WTC11 (cell line): ENCODE measurements around the gene NTN3. TPM values are rescaled to one million over a fixed set of nuclear protein-coding genes. Genes with fewer than 3 reads are reported as not detected.

ENCODE experiments used
- ATAC-seq: fragments of 200-7000 bp; cut with Tn5 transposase; 2 replicates; pipeline ENCODE4 v1.10.0; 2021; ENCODE audit warnings: mild to moderate bottlenecking, moderate library complexity
- CTCF ChIA-PET: fragments of 300-600 bp; sonication (Branson Sonifier 250); formaldehyde crosslinking; loops from one replicate; lab custom pipeline; 2021; ENCODE audit warnings: antibody characterized with exemption; lab: Charles Lee
- POLR2A ChIA-PET: fragments of 350-600 bp; sonication (Branson Sonifier 250); formaldehyde crosslinking; loops from one replicate; lab custom pipeline; 2021; ENCODE audit warnings: antibody characterized with exemption; lab: Charles Lee
- DNase-seq: peaks from one replicate; pipeline ENCODE4 v3.0.0; 2021; ENCODE audit warnings: low spot score
- H3K27ac Mint-ChIP-seq: 2 replicates; pipeline ENCODE4 v1.8.0; 2021; ENCODE audit warnings: mixed read lengths
- H3K27me3 Mint-ChIP-seq: 2 replicates; pipeline ENCODE4 v1.8.0; 2021; ENCODE audit warnings: low read depth, mild to moderate bottlenecking, moderate library complexity, mixed read lengths
- H3K36me3 Mint-ChIP-seq: 2 replicates; pipeline ENCODE4 v1.8.0; 2021; ENCODE audit warnings: mixed read lengths
- H3K4me1 Mint-ChIP-seq: 2 replicates; pipeline ENCODE4 v1.8.0; 2022; ENCODE audit warnings: mixed read lengths
- H3K4me3 Mint-ChIP-seq: 2 replicates; pipeline ENCODE4 v1.8.0; 2021; ENCODE audit warnings: mild to moderate bottlenecking, moderate library complexity, mixed read lengths
- H3K9me3 Mint-ChIP-seq: 2 replicates; pipeline ENCODE4 v1.8.0; 2021; ENCODE audit warnings: mixed read lengths
- ARID4B ChIP-seq: sonication (generic); formaldehyde crosslinking; IDR thresholded peaks from 2 replicates; pipeline ENCODE4 v1.8.0; 2023; ENCODE audit warnings: missing genetic modification reagents, mild to moderate bottlenecking, borderline replicate concordance
- CBFB ChIP-seq: sonication (generic); formaldehyde crosslinking; IDR thresholded peaks from 2 replicates; pipeline ENCODE4 v1.8.1; 2022; ENCODE audit warnings: mild to moderate bottlenecking, low read depth, missing genetic modification reagents
- EMX1 ChIP-seq: fragments of 250-450 bp; sonication (Bioruptor Pico); IDR thresholded peaks from 2 replicates; pipeline ENCODE4 v1.8.0; 2021; ENCODE audit warnings: mild to moderate bottlenecking
- FOXJ3 ChIP-seq: sonication (generic); formaldehyde crosslinking; IDR thresholded peaks from 2 replicates; pipeline ENCODE4 v1.9.0; 2021; ENCODE audit warnings: missing genetic modification reagents, mild to moderate bottlenecking, borderline replicate concordance
- GABPB1 ChIP-seq: sonication (generic); formaldehyde crosslinking; IDR thresholded peaks from 2 replicates; pipeline ENCODE4 v1.8.1; 2023; ENCODE audit warnings: mild to moderate bottlenecking, missing genetic modification reagents
- HMGA2 ChIP-seq: fragments of 250-450 bp; sonication (Bioruptor Pico); IDR thresholded peaks from 2 replicates; pipeline ENCODE4 v1.4.0; 2021; ENCODE audit warnings: mild to moderate bottlenecking, moderate library complexity
- IRF2 ChIP-seq: sonication (generic); formaldehyde crosslinking; IDR thresholded peaks from 2 replicates; pipeline ENCODE4 v1.8.0; 2022; ENCODE audit warnings: low read depth, missing genetic modification reagents, borderline replicate concordance
- MXD4 ChIP-seq: fragments of 250-450 bp; sonication (Bioruptor Pico); IDR thresholded peaks from 2 replicates; pipeline ENCODE4 v1.8.0; 2021; ENCODE audit warnings: mild to moderate bottlenecking, moderate library complexity, borderline replicate concordance
- NR3C1 ChIP-seq: sonication (generic); formaldehyde crosslinking; conservative IDR thresholded peaks from 2 replicates; pipeline ENCODE4 v1.8.1; 2023; ENCODE audit warnings: low read depth, mild to moderate bottlenecking, missing genetic modification reagents
- RELA ChIP-seq: sonication (generic); formaldehyde crosslinking; IDR thresholded peaks from 2 replicates; pipeline ENCODE4 v1.8.1; 2022; ENCODE audit warnings: missing genetic modification reagents, mild to moderate bottlenecking, borderline replicate concordance
- SOX15 ChIP-seq: fragments of 250-450 bp; sonication (Bioruptor Pico); IDR thresholded peaks from 2 replicates; pipeline ENCODE4 v1.9.0; 2021; ENCODE audit warnings: mild to moderate bottlenecking
- ZNF232 ChIP-seq: sonication (generic); formaldehyde crosslinking; IDR thresholded peaks from 2 replicates; pipeline ENCODE4 v1.8.0; 2022; ENCODE audit warnings: mild to moderate bottlenecking, missing genetic modification reagents
- ZNF396 ChIP-seq: fragments of 250-450 bp; sonication (Bioruptor Pico); IDR thresholded peaks from 2 replicates; pipeline ENCODE4 v1.8.0; 2021; ENCODE audit warnings: mild to moderate bottlenecking, moderate library complexity, borderline replicate concordance
- ZNF532 ChIP-seq: fragments of 250-450 bp; sonication (Bioruptor Pico); IDR thresholded peaks from 2 replicates; pipeline ENCODE4 v1.9.0; 2021; ENCODE audit warnings: mild to moderate bottlenecking, borderline replicate concordance
- ZNF671 ChIP-seq: fragments of 250-450 bp; sonication (Bioruptor Pico); IDR thresholded peaks from 2 replicates; pipeline ENCODE4 v1.8.0; 2021; ENCODE audit warnings: mild to moderate bottlenecking
- total RNA-seq: library from RNA; stranded (reverse); gene quantifications from 3 replicates; pipeline ENCODE4 v1.2.3, GENCODE V29; 2021
- TF ChIP-seq, protein P1 (sequence below): fragments of 250-450 bp; sonication (Bioruptor Pico); IDR thresholded peaks from 2 replicates; pipeline ENCODE4 v1.9.0; 2021; ENCODE audit warnings: moderate library complexity, mild to moderate bottlenecking, inconsistent platforms, borderline replicate concordance
- TF ChIP-seq, protein P2 (sequence below): sonication (generic); formaldehyde crosslinking; IDR thresholded peaks from 2 replicates; pipeline ENCODE4 v1.8.0; 2022; ENCODE audit warnings: mild to moderate bottlenecking, missing genetic modification reagents
- TF ChIP-seq, protein P3 (sequence below): sonication (generic); formaldehyde crosslinking; IDR thresholded peaks from 2 replicates; pipeline ENCODE4 v1.8.0; 2022; ENCODE audit warnings: mild to moderate bottlenecking, missing genetic modification reagents

Gene NTN3
- total RNA-seq, 1 experiment from 2014 or later = 0.92 TPM

DNA sequence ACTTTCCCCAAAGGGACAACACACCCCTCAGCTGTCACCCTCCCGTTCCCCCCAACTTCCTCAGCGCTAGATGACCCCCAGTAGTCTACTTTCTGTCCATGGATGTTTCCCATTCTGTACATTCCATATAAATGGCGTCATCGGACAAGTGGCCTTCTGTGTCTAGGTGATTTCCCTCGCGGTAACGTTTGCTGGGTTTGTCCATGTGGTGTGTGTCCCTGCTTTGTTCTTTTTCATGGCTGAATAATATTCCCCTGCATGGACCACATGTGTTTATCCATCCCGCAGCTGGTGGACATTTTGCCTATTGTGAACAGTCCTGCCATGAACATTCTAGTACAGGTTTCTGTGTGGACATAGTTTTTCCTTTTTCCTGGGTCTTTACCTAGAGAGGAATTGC is 18.4 kb upstream of the NTN3 start:
- Mint-ChIP-seq H3K27me3 (no peaks in the 10 kb centered on the region), H3K36me3 (peaks cover 65% of the 10 kb centered on the region), H3K4me1 (no peaks in the 10 kb centered on the region), H3K9me3 (no peaks in the 10 kb centered on the region), H3K4me3 (no peak overlapping the region), H3K27ac (no peak overlapping the region)
- no peak for ATAC-seq
- no peak for DNase-seq
- TF ChIP-seq FOXJ3 (CRISPR knock-in tag) = no peak
- TF ChIP-seq GABPB1 (CRISPR knock-in tag) = no peak
- TF ChIP-seq, protein P1, sequence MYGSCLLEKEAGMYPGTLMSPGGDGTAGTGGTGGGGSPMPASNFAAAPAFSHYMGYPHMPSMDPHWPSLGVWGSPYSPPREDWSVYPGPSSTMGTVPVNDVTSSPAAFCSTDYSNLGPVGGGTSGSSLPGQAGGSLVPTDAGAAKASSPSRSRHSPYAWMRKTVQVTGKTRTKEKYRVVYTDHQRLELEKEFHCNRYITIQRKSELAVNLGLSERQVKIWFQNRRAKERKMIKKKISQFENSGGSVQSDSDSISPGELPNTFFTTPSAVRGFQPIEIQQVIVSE = no peak
- TF ChIP-seq ZNF396 (CRISPR knock-in tag) = no peak
- TF ChIP-seq ZNF232 (CRISPR knock-in tag) = no peak
- no peak for TF ChIP-seq HMGA2 (CRISPR knock-in tag)
- TF ChIP-seq, protein P2, sequence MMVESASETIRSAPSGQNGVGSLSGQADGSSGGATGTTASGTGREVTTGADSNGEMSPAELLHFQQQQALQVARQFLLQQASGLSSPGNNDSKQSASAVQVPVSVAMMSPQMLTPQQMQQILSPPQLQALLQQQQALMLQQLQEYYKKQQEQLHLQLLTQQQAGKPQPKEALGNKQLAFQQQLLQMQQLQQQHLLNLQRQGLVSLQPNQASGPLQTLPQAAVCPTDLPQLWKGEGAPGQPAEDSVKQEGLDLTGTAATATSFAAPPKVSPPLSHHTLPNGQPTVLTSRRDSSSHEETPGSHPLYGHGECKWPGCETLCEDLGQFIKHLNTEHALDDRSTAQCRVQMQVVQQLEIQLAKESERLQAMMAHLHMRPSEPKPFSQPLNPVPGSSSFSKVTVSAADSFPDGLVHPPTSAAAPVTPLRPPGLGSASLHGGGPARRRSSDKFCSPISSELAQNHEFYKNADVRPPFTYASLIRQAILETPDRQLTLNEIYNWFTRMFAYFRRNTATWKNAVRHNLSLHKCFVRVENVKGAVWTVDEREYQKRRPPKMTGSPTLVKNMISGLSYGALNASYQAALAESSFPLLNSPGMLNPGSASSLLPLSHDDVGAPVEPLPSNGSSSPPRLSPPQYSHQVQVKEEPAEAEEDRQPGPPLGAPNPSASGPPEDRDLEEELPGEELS (CRISPR knock-in tag) = no peak
- TF ChIP-seq ARID4B = no peak
- TF ChIP-seq RELA (CRISPR knock-in tag) = no peak
- TF ChIP-seq ZNF671 (CRISPR knock-in tag) = no peak
- no peak for TF ChIP-seq CBFB (CRISPR knock-in tag)
- no peak for TF ChIP-seq NR3C1
- TF ChIP-seq, protein P3, sequence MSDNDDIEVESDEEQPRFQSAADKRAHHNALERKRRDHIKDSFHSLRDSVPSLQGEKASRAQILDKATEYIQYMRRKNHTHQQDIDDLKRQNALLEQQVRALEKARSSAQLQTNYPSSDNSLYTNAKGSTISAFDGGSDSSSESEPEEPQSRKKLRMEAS (CRISPR knock-in tag) = no peak
- TF ChIP-seq SOX15 = no peak
- TF ChIP-seq ZNF532 (CRISPR knock-in tag) = no peak
- no peak for TF ChIP-seq MXD4 (CRISPR knock-in tag)
- TF ChIP-seq IRF2 (CRISPR knock-in tag) = no peak
- TF ChIP-seq EMX1 = no peak
- CTCF ChIA-PET = no interaction called here
- POLR2A ChIA-PET = no interaction called here
